Fibroblast of pulmonary artery (primary cell): ENCODE data around the gene KRT74.
A peak's percentile ranks its signal among the peaks of the same experiment; 100 is the strongest.

Source experiments
- DNase-seq: peaks from one replicate; pipeline ENCODE4 v3.0.0-alpha.2; 2010; ENCODE audit warnings: low read depth
- H3K4me3 ChIP-seq: replicated peaks from 2 replicates; pipeline ENCODE4 v1.5.1; 2011; ENCODE audit warnings: low read depth, mild to moderate bottlenecking, control low read depth, low read length, moderate library complexity
- TF ChIP-seq, protein P1 (sequence below): IDR thresholded peaks from 2 replicates; pipeline ENCODE4 v1.5.1; 2011; ENCODE audit warnings: mild to moderate bottlenecking, control low read depth, low read length, inconsistent platforms; ENCODE audit errors: missing control alignments

The KRT74 gene

DNA sequence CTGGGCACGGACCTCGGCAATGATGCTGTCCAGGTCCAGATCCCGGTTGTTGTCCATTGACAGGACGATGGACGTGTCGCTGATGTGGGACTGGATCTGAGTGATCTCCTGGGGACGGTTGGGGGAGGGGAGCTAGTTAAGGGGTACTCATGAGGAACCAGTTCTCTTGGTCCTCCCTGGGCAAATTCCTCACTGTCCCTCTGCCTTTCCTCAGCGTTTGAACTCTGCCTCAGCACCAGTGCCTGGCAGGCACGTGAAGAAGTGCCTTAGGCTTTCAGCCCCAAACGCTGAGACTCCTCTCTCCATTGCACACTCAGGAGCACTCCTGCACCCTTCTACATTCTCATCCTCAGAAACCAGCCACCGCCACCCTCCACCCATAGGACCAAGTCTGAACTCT is 17.9 kb upstream of the KRT74 start:
- TF ChIP-seq, protein P1, sequence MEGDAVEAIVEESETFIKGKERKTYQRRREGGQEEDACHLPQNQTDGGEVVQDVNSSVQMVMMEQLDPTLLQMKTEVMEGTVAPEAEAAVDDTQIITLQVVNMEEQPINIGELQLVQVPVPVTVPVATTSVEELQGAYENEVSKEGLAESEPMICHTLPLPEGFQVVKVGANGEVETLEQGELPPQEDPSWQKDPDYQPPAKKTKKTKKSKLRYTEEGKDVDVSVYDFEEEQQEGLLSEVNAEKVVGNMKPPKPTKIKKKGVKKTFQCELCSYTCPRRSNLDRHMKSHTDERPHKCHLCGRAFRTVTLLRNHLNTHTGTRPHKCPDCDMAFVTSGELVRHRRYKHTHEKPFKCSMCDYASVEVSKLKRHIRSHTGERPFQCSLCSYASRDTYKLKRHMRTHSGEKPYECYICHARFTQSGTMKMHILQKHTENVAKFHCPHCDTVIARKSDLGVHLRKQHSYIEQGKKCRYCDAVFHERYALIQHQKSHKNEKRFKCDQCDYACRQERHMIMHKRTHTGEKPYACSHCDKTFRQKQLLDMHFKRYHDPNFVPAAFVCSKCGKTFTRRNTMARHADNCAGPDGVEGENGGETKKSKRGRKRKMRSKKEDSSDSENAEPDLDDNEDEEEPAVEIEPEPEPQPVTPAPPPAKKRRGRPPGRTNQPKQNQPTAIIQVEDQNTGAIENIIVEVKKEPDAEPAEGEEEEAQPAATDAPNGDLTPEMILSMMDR = no peak
- DNase-seq = no peak

GRCh38 chr12:52590021-52590420 is 16.4 kb upstream of the KRT74 start:
- no peak for DNase-seq
- TF ChIP-seq, protein P1 = no peak
- no peak overlapping the region for H3K4me3 ChIP-seq

More for the DNA sequence above, 17.9 kb upstream of the KRT74 start:
- no peak overlapping the region for H3K4me3 ChIP-seq

DNA sequence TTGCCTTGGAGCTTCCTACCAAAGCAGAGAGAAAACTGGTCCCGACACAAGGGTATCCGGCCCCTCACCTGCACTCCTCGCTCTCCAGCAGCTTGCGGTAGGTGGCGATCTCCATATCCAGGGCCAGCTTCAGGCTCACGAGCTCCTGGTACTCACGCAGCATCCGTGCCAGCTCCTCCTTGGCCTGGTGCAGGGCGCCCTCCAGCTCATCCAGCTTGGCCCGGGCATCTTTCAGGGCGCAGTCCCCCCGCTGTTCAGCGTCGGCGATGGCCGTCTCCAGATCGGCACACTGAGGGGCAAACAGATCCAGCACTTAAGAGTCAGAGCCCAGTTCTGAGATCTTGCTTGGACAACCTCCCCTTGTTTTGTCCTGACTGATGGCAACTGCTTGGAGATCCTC is 13.9 kb upstream of the KRT74 start:
- TF ChIP-seq, protein P1 = no peak
- no peak overlapping the region for H3K4me3 ChIP-seq
- DNase-seq = no peak

- no peak overlapping the region for H3K4me3 ChIP-seq
- no peak for DNase-seq
- TF ChIP-seq, protein P1 = no peak
These were observed 12.3 kb upstream of the KRT74 start for GRCh38 chr12:52585946-52586345.

DNA sequence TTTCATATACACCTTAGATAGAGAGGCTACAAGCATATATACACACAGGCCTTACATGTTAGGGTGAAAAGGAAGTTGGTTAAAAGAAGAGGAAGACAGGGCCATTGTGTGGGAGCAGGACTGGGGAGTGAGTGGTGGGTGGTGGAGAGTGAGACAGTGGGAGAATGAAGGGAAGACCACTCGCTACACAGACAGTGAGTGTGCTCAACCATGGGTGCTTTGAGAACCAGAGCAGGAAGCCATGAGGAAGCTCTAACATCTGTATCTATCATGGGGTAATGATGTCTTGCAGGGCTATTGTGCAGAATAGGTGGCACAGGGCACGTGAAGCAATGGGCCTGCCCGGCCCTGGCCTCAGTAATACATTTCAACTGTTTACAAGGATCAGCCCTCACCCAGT is 11.4 kb upstream of the KRT74 start:
- TF ChIP-seq, protein P1 = no peak

GRCh38 chr12:52584156-52584682 is 10.6 kb upstream of the KRT74 start:
- no peak for DNase-seq
- no peak overlapping the region for H3K4me3 ChIP-seq
- TF ChIP-seq, protein P1 = no peak

More for the DNA sequence above, 11.4 kb upstream of the KRT74 start:
- no peak for DNase-seq
- H3K4me3 ChIP-seq = no peak overlapping the region

DNA sequence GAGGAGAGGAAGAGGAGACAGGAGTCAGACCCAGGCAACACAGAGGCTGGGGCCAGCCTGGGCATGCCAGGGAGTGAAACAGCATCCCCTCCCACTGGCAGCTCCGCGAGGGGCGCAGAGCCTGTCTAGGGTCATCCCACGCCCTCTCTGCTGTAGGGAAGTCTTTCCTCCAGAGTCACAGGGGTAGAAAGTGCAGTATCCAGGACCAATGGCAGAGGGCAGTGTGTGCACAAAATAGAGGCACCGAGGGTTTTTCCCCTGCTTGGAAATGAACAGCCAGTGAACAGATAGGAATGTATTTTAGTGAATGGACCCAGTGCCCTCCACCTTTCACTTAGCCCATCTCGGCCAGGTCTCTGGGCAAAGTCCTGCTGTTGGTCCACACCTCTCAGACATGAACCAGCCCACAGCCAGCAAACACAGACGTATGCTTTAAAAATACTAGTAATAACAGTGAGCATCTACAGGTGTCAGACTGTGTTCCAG is 9.4 kb upstream of the KRT74 start:
- peak; percentile 72 for DNase-seq

More for the DNA sequence above, 9.4 kb upstream of the KRT74 start:
- TF ChIP-seq, protein P1 = peak; percentile 86
- no peak overlapping the region for H3K4me3 ChIP-seq
